Activated CD4-positive, alpha-beta T cell treated with anti-CD3 and anti-CD28 coated beads for 48 hours (primary cell): ENCODE data around the gene ADARB1.

ENCODE experiments used
- DNase-seq: peaks from one replicate; pipeline ENCODE4 v3.0.0-alpha.2; 2020

Gene ADARB1

DNA sequence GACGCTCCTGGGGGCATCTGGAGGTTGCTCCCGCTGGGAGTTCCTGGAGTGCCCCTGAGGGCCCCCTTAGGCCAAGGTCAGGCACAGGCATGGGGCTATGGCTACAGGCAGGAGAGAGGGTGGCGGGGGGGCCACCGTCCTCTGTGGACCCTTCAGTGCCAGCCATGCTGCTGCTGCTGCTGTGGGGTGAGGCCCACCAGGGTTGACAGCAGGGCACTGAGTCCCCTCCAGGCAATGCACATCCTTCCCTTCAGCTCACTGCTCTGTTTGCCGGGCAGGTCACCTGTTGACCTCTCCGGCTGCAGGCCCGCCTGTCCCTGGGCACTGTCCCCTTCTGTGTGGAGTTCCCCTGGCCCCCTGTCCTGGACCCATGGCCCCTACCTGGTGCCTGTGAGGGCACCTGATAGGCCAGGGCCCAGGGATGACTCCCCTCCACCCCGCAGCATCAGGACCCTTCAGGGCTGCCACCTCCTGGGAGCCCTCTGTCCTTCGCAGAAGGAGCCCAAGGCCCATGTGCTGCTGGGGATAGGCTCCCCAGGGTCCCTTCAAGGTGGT is 34.1 kb upstream of the ADARB1 start:
- DNase-seq, result no peak

DNA sequence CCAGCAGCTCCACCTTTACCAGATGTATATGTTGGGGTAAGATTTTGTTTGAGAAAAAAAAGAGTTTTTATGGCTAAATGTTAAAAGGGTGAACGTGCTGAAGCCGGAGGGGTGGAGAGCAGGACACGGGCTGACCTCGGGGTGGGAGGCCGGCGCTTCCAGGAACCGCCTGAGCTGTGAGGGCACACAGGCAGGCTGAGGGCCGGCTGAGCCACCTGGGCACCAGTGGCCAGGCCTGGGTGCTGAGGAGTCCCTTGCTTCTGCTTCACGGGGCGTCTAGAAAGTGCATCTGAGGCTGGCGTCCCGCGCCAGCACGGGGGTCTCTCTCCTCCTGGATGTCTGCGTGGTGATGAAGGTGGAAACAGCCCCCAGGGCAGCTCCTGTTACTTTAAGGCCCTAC is 33.6 kb upstream of the ADARB1 start:
- DNase-seq, result no peak

DNA sequence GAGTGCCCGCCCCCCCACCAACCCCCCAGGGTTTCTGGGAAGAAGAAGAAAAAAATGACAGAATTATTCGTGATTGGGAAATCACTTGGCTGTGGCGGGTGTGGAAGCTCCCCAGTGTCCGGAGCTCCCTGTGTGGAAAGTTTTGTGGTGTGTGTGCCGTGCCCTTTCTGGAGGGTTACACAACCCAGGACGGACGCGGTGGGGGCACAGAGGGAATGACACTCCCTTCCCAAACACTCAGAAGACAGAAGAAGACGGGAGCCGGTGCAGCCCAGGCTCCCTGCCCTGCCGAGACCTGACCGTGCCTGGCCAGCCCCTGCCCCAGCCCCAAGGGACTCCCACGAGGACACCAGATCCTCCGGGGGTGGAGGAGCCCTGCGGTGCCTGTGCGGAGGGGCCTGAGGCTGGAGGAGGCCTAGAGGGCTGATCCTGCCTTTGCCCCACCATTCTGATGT is 33.0 kb upstream of the ADARB1 start:
- no peak for DNase-seq

DNA sequence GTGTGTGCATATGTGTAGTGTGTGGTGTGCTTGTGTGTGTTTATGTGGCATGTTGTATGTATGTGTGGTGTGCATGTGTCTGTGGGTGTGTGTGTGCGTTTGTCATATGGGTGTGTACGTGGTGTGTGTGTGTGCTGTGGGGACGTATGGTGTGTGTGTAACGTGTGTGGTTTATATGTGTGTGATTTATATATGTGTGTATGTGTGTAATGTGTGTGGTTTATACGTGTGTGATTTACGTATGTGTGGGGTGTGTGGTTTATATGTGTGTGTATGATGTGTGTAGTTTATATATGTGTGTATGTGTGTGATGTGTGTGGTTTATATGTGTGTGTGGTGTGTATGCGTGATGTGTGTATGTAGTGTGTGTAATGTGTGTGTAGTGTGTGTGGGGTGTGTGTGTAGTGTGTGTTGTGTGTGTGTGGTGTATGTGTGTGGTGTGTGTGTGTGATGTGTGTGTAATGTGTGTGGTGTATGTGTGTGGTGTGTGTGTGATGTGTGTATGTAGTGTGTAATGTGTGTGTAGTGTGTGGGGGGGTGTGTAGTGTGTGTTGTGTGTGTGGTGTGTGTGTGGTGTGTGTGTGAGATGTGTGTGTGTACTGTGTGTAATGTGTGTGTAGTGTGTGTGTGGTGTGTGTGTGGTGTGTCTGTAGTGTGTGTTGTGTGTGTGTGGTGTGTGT is 32.3 kb upstream of the ADARB1 start:
- no peak for DNase-seq

DNA sequence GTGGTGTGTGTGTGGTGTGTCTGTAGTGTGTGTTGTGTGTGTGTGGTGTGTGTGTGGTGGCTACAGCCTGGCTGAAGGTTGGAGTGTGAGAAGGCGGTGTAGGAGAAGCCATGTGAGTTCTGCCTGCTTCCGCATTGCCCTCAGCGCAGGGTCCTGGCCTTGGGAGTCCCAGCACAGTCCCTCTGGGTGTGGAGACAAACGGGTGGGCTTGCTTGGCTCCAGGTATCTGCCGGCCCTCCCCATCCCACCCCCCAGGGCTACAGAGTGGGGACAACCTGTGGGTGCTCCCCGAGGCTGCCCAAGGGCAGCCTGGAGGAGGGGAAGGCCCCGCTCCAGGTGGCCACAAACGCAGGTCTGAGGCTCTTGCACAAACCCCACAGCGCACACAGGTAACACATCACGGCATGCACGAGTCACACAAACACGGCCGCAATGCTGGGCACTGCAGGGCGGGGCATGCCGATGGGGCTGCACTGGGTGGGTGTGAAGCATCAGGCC is 31.7 kb upstream of the ADARB1 start:
- DNase-seq, result no peak

DNA sequence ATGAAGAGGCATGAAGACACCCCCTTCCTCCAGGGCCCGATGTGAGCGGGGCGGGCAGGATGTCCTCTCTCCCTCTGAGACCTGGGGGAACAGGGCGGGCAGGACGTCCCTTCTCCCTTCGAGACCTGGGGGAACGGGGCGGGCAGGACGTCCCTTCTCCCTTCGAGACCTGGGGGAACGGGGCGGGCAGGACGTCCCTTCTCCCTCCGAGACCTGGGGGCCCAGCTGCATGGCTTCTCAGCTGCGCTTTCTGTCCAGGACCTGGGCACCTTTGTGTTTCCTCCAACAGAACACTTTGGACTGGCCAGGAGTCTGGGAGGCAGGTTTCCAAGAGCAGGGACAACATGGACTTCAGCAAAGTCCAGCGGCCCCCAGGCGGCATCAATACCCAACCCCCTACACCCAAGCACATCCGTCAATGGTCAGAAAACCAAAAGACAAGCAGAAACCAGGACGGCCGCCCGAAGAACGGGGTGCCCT is 30.8 kb upstream of the ADARB1 start:
- no peak for DNase-seq

DNA sequence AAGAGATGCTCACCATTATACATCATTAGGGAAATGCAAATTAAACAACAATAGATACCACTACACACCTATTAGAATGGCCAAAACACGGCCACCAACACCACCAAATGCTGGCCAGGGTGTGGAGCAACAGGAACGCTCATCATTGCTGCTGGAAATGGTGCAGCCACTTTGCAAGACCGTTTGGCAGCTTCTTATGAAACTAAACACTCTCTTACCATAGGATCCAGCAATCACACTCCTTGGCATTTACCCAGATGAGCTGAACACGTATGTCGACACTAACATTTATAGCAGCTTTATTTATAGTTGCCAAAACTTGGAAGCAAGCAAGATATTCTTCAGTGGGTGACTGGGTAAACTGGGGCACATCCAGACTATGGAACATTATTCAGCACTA is 28.9 kb upstream of the ADARB1 start:
- no peak for DNase-seq

DNA sequence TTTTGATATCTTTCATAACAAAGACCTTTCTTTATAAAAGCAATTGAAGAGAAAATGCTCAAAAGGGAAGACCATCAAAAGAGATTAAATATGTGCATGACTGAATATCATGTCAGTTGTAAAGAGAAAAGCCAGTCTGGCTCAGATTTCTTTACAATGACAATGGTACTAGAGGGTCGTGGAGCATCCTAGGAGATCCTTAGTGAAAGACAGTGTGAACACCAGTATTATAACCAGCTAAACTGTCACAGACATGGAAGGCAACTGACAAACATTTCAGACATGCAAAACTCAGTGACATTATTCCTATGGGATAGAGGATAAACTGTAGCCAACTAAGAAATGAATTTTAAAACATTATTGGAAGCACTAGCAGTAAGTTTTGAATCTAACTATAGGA is 27.1 kb upstream of the ADARB1 start:
- DNase-seq, result no peak

DNA sequence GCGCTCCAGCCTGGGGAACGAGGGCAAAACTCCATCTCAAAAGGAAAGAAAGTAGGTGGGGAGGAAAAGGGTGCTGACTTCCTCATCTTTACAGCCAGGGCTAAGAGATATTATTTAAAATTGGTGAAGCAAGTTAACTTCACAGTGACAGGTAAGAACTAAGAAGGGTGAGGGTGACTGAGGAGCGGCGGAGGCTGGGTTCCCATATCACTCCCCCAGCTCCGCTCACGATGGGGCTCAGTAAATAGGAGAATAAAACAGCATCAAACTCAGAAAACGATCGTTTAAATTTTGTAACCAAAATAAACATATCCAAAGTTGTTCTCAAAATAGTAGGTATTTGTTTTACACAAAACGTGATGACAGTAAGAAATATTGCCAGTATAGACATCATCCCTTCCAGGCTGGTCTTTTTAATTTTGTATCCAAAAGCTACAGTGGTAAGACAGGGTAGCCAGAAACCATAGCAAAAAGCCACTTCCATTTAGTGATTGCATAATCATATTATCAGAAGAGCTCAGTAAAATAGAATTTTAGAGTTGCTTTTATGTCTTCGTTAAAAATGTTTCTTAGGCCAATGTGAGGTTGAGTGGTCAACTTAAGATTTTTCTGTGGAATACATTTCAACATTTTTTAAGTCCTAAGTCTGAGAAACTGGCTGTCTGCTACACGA is 26.2 kb upstream of the ADARB1 start:
- no peak for DNase-seq

DNA sequence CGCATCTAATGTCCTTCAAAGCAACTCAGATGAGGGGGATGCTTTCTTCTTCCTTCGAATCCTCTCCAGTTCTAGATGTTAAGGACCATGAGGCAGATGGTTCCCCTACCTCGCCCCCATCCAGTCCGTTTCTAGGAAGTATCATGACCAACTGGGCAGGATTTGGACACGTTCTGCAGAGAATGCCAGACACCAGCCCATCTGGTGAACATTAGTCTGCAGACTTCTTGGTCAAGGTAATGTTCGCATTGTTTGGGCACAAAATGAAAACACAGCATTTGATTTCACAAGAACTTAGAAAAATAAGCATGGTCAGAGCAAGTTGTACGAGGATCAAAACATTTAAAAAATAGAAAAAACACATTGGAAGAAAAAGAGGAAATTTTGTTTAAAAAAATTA is 25.4 kb upstream of the ADARB1 start:
- no peak for DNase-seq

DNA sequence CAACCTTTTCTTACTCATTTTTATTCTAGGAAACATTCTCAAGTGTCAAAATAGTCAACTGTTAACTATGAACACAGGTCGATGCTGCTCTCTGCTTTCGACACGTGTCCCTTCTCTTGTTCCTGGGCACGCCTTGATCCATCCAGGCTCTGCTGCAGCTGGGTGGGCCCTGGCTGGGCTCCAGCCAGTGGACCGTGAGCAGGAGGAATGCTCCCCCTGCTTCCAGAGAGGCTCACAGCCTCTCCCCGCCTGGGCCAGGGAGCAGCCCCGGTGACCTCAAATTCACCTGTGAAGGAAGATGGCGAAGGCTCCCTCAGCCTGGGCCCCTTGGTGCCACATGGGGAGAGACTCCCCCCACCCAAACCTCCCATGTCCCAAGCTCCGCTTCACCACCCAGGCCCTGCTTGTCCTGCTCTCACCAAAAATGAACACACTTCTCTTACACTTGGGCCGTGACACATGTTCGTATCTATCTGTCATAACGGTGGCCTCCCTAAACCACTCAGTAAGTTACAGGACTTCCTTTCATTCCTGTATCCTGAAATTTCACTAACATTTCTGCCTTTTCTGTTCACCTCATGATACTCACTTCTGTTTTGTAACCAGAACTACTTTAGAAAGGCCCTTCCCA is 24.6 kb upstream of the ADARB1 start:
- no peak for DNase-seq

DNA sequence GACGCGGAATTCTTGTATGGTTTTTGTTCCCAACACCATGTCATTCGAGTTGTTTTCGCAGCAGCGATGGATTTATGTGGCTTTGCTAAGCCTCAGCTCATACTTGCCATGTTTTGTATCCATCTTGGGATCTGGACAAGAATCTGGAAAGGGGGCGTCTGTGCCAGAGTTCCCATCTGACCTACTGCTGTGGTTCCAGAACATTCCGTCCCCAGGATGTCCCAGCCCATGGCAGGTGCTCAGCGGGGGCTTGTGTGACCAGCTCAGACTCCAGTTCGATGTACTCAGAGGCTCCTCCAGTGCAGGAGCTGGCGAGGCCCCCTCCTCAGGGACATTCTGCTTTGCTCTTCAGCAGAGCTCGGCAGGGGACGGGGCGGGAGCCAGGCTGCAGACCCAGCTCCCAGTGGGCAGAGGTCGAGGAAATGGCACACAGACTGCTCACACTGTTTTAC is 24.0 kb upstream of the ADARB1 start:
- DNase-seq, result no peak

DNA sequence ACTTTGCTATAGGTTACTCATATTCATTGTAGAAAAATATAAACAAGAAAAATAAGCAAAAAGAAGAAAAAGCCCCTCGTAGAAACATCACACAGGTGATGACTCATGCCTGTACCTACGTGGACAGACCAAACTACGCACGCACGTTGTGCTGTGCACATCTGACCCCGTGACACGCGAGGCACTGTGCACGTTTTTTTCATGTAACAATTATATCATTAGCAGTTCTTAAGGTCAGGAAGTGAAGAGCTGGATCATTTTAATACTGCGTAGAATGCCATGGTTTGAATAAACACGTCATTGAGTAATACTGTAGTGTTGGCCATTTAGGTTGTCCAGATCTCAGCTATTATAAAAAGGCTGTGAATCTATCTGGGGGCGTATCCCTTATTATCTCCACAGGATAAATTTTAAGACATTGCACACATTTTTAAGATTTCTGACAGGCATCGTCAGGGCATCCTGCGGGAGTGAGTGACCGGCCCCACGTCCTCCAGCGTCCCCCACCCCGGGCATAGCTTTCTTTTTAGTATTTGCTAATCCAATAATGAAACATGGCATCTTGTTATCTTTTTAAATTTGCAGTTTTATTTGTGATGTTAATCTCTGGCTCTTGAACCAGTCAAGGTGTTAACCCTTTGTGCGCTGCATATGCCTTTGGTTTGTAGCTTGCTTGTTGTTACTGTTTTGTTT is 23.4 kb upstream of the ADARB1 start:
- no peak for DNase-seq

DNA sequence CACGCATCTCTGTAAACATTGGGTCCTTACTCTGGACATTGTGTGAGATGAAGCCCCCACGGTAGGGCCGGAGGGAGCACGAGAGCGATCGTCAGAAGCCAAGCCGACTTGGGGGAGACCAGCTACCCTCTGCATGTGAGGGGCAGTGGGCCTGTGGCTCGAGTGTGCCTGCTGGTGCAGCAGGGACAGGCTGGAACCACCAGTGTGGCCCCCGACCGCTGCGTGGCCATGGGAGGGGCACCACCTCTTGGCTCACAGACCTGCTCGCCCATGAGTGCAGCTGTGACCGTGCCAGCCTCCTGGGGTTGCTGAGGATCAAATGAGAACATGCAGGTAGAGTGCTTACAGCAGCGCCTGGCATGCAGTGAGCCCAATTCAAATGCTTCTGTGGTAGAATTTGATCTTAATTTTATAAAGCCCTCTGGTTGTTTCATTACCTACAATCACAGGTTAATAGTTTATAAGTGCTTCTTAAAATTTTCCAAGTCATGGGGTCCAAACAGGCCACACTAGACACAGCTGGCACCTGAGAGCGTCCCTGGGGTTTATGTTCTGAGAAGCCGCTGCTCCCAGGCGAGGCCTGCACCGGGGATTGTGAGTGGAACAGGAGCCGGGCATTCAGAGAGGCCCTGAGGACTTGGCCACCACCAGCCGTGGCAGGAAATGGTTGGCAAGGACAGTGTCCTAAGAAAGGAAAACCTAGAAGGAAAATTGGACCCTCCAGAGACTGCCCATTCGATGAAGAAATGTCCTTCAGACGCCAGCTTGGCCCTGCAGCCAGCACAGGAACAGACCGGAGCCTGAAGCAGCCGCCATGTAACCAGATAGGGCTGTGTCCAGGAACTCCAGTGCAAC is 22.6 kb upstream of the ADARB1 start:
- no peak for DNase-seq

DNA sequence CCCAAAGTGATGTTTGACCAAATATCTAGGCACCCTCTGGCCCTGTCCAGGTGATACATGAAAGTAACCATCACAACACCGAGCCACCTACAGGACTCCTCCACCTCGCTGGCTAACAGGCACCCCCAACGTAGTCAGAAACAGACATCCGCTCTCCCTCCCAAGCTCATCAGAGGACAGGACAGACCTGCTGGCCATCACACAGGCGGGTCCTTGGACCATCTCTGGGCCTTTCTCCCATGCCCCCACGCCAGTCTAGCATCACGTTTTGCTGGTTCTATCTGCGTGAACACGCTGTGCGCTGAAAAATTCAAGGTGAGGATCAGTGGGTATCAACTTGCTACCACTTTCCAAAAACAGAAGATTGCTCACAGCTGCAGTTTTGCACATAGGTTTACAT is 21.4 kb upstream of the ADARB1 start:
- DNase-seq, result no peak

DNA sequence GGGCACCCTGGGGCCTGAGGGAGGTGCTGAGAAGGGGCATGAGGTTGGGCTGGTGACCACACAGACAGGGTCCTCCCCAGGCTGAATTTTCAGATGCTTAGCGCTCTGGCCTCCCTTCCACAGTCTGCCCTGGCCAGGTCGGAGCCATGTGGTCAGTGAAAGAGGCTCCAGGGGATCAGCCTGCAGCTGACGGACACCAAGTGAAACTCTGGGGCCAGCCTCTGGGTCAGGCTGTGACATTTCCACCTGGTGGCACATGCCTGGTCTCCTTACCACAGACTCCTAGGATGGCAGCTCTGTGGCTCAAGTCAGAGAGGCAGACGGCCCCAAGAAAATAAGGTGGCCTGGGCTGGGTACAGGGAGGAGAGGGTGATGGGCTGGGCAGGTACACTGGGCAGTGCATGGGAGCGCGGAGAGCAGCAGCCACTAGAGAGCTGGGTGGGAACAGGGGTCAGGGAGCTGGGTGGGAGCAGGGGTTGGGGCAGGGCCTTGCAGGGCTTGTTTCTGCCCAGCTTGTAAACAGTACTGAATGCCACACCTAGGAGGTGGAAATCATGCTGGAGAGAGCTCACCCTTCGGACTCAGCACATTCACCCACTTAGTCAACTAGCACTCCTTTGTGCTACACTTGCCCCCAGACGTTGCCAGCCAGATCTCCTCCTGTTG is 20.7 kb upstream of the ADARB1 start:
- DNase-seq, result no peak

DNA sequence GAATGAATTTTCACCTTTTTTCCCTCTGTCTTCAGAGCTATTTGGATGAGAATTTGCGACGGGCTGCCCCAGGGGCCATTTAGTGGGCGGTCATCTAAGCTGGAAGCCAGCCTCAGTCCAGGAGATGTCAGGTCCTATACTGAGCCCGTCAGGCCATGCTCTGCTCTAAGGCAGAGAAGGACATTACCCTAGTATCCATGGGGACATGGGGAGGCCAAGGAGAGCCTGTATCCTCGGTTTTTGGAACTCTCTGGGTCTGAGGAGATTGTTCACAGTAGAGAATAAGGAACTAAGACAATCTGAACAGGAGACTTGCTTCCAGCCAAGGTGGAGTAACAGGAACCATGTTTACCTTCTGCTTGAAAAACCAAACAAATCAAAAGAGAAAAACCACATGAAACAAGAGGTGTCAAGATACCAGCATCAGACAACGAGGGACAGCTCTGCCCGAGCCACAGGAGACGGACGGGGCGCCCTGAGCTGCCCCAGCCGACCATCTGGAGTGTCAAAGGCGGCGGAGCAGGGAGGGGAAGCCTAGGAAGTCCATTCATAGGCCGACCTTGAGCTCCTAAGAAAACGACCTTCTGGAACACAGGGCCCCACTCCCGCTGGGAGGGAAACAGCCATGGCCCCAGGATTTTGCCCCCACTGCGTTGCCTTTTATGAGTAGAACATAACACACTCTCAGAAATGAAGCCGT is 20.0 kb upstream of the ADARB1 start:
- no peak for DNase-seq

DNA sequence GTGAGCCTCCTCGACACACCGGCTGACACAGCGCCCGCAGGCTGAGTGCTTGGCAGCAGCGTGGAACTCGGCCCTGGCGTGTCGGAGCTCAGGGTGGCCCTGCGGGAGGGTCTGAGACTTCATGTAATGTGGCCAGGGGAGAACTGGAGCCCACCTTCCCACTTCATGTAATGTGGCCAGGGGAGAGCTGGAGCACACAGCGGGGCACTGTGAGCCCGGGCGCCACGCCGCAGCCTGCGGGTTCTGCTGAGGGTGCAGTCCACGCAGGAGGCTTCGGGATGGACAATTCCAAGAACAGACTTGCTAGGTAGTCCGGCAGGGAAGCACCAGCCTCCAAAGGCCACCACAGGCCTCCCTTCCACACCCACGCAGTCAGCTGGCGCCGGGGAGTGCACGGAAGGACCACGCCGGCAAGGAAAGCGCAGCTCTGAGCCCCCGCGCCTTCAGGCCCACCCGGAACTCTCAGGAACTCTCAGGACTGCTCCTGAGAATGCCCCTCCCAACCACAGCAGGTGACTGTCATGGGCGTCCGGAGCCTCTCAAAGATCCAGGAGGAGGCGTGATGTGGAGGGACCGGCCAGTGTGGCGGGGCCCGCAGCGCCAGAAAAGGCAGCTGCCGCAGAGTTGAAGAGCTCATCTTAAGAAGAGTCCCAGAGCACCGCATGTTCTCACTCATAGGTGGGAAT is 19.3 kb upstream of the ADARB1 start:
- no peak for DNase-seq

DNA sequence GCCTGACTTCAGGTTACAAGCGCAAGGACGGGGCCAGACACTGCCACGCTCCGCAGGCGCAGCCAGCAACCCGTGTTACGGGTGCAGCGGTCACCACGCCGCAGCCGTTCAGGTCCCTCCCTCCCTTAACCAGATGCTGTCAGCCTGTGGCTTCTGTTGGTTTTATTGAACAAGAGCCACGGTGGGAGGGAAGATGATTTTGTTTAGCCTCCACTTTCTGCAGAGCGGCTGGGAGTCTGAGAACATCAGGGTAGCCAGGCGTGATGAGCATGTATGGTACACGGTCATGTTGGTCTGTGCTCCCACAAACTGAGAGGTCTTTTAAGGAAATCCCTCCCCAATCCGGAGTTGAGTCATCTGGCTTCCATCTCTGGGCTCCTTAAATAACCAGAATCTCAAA is 18.5 kb upstream of the ADARB1 start:
- no peak for DNase-seq

DNA sequence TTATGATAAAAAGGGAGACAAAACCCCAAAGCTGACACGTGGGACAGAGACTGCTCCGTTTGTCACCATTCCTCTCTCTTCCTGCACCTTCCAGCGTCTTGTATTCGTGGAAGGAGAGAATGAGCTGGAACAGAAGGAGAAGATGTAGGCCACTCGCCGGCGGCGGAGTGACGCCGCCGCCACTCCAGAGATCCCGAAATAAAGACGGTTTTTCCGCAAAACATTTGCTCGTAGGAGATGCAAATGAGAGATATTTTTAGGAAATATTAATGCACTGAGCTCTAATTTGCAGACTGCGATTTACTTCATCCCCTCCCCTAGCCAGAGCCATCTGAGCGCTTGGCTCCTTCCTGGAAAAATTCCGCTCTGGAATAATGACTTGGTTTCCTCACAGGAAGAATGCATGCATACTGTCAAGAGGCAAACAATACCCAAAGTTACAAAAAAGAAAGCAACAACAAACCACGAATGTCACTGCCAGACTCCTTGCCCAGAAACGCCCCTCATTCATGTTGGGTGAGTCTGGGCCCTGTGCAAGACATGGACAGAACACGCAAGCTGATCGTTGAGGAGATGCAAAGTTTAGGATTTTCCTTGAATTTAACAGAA is 18.0 kb upstream of the ADARB1 start:
- DNase-seq, result no peak
